GM12892 (cell line): Measurements from ENCODE around the gene SLAMF9.

Experiments
- POLR2A ChIP-seq: IDR thresholded peaks from 2 replicates; pipeline ENCODE4 v1.6.1; 2011; ENCODE audit warnings: low read depth, low read length, control low read depth
- POLR2AphosphoS5 ChIP-seq: IDR thresholded peaks from 2 replicates; pipeline ENCODE4 v1.6.1; 2011; ENCODE audit warnings: low read depth, low read length, control low read depth
- TAF1 ChIP-seq: IDR thresholded peaks from 2 replicates; pipeline ENCODE4 v1.6.1; 2011; ENCODE audit warnings: low read depth, mild to moderate bottlenecking, control low read depth, low read length, borderline replicate concordance

GRCh38 chr1:159968901-159969300, 14.9 kb upstream of the SLAMF9 start:
- TF ChIP-seq POLR2A: no peak
- no peak for TF ChIP-seq TAF1
- no peak for TF ChIP-seq POLR2AphosphoS5
